ENCODE measurements around the gene BTBD17.

DNA sequence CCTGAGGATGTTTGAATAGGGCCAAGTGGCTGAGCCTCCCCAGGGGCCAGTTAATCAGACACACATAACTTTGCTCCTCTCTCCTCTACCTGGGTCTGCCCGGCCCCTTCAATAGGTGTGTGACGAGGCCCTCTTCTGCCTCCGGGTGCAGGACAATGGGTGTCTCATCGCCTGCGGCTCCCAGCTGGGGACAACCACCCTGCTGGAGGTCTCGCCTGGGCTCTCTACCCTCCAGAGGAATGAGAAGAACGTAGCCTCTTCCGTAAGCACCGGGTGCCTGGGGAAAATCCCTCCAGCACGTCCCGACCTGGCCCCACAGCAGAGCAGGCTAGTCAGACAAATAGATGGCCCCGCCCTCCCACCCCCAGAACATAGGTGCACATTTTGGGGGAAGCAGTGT is 51.8 kb downstream of the BTBD17 start:
- TF ChIP-seq, protein P1, sequence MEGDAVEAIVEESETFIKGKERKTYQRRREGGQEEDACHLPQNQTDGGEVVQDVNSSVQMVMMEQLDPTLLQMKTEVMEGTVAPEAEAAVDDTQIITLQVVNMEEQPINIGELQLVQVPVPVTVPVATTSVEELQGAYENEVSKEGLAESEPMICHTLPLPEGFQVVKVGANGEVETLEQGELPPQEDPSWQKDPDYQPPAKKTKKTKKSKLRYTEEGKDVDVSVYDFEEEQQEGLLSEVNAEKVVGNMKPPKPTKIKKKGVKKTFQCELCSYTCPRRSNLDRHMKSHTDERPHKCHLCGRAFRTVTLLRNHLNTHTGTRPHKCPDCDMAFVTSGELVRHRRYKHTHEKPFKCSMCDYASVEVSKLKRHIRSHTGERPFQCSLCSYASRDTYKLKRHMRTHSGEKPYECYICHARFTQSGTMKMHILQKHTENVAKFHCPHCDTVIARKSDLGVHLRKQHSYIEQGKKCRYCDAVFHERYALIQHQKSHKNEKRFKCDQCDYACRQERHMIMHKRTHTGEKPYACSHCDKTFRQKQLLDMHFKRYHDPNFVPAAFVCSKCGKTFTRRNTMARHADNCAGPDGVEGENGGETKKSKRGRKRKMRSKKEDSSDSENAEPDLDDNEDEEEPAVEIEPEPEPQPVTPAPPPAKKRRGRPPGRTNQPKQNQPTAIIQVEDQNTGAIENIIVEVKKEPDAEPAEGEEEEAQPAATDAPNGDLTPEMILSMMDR (IDR thresholded peaks at IDR 0.05), result no peak
- TF ChIP-seq, protein P2, sequence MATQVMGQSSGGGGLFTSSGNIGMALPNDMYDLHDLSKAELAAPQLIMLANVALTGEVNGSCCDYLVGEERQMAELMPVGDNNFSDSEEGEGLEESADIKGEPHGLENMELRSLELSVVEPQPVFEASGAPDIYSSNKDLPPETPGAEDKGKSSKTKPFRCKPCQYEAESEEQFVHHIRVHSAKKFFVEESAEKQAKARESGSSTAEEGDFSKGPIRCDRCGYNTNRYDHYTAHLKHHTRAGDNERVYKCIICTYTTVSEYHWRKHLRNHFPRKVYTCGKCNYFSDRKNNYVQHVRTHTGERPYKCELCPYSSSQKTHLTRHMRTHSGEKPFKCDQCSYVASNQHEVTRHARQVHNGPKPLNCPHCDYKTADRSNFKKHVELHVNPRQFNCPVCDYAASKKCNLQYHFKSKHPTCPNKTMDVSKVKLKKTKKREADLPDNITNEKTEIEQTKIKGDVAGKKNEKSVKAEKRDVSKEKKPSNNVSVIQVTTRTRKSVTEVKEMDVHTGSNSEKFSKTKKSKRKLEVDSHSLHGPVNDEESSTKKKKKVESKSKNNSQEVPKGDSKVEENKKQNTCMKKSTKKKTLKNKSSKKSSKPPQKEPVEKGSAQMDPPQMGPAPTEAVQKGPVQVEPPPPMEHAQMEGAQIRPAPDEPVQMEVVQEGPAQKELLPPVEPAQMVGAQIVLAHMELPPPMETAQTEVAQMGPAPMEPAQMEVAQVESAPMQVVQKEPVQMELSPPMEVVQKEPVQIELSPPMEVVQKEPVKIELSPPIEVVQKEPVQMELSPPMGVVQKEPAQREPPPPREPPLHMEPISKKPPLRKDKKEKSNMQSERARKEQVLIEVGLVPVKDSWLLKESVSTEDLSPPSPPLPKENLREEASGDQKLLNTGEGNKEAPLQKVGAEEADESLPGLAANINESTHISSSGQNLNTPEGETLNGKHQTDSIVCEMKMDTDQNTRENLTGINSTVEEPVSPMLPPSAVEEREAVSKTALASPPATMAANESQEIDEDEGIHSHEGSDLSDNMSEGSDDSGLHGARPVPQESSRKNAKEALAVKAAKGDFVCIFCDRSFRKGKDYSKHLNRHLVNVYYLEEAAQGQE (IDR thresholded peaks at IDR 0.05; ENCODE audit: low read depth, low read length), result no peak
- no peak for TF ChIP-seq CHD2 (IDR thresholded peaks at IDR 0.05; ENCODE audit: low read length, partially characterized antibody)
- TF ChIP-seq TCF12 (IDR thresholded peaks at IDR 0.05), result no peak
- TF ChIP-seq, protein P3, sequence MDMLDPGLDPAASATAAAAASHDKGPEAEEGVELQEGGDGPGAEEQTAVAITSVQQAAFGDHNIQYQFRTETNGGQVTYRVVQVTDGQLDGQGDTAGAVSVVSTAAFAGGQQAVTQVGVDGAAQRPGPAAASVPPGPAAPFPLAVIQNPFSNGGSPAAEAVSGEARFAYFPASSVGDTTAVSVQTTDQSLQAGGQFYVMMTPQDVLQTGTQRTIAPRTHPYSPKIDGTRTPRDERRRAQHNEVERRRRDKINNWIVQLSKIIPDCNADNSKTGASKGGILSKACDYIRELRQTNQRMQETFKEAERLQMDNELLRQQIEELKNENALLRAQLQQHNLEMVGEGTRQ (IDR thresholded peaks at IDR 0.05; ENCODE audit: borderline replicate concordance, low read depth, low read length), result no peak
- TF ChIP-seq FOXM1 (IDR thresholded peaks at IDR 0.05; ENCODE audit: low read depth), result no peak
- TF ChIP-seq, protein P4, sequence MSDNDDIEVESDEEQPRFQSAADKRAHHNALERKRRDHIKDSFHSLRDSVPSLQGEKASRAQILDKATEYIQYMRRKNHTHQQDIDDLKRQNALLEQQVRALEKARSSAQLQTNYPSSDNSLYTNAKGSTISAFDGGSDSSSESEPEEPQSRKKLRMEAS (IDR thresholded peaks at IDR 0.05; ENCODE audit: low read depth), result no peak
- no peak for TF ChIP-seq FOXJ3 (CRISPR knock-in tag; IDR thresholded peaks at IDR 0.05)
- TF ChIP-seq ELF1 (IDR thresholded peaks at IDR 0.05), result no peak
- TF ChIP-seq EZH2phosphoT487 (IDR thresholded peaks at IDR 0.05; ENCODE audit: borderline replicate concordance, low read depth), result no peak
- TF ChIP-seq SMC3 (IDR thresholded peaks at IDR 0.05; ENCODE audit: low read depth, low read length), result no peak
